ENCODE measurements around the gene INF2.

- TF ChIP-seq CTCF (conservative IDR thresholded peaks at IDR 0.05; ENCODE audit: low read depth in 2 of 2) = peak in 1 of 2 experiments; percentile 18; a peak in 2 of 4 replicates
- TF ChIP-seq EZH2 (IDR thresholded peaks at IDR 0.05; ENCODE audit: low read depth, unreplicated experiment) = no peak
- no peak; the same call in 1 of the 2 replicates for TF ChIP-seq POLR2AphosphoS5 (IDR thresholded peaks at IDR 0.05; ENCODE audit: low read depth)
These were observed 7.3 kb upstream of the INF2 start for GRCh38 chr14:104682107-104682593.
